GM21526 (cell line): Measurements from ENCODE around the gene PTPRD.

Source experiments
- ATAC-seq: cut with Tn5 transposase; IDR thresholded peaks from one replicate; pipeline ENCODE4 v1.9.1; 2021; ENCODE audit warnings: moderate library complexity; ENCODE audit not compliant: unreplicated experiment, low FRiP score

PTPRD gene

GRCh38 chr9:8401961-8402705, 2210.7 kb downstream of the PTPRD start:
- ATAC-seq: no peak

- no peak for ATAC-seq
These were observed 2212.4 kb downstream of the PTPRD start for GRCh38 chr9:8400378-8400777.

DNA sequence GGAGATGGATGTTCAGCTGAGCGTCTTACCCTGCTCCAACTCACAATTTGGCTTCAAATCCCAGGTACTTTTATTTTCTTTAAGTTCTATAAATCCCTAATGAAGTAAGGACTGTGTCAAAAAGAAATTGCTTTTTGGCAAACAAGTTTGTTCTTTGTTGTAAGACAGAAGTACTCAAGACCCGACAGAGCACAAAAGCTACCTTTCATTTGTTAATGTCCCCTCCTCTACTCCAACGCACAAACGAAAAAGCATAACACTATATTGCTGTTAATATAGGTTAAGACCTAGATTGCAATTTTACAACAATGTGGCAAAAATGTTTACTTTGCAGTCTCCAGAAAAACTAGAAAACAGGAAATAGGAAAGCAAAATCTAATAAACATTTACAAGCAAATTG, 2217.8 kb downstream of the PTPRD start:
- ATAC-seq: no peak

DNA sequence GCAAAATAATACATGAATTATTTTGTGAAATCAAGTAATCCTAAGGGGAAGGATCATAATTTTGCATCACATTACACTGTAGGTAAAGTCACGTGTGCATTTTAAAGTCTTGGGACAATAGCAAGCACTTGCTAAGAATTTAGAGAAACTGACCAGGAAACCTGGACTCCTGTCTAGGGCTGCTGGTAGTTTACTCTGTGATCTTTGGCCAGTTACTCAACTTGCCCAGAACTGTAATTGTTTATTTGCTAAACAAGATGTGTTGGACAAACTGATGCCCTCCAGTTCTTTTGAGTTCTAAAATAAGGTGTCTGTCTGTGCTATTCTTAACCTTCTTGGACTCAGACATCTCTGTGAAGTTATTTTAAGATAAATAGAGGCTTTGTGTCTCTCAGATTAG, 2218.5 kb downstream of the PTPRD start:
- no peak for ATAC-seq

DNA sequence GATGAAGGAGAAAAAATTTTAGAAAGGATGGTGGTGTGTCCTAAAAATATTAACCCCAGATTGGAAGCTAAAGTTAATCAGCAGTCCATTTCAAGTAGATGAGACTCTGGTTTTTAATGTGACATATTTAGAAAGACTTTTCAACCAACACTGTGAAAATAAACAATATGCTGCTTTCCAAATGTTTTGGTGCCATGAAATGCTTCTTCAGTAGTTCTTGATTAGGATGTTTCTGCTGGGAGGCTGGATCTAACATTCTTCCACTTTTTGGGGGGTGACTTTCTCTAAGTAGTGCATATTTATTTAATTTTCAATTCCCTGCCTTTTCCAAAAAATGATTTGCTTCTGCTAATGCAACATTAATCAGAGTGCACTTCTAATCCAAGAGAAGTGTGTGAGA, 2219.9 kb downstream of the PTPRD start:
- ATAC-seq: no peak

- no peak for ATAC-seq
These were observed 2221.2 kb downstream of the PTPRD start for GRCh38 chr9:8391566-8391965.

GRCh38 chr9:8391132-8391531, 2221.7 kb downstream of the PTPRD start:
- ATAC-seq: no peak

DNA sequence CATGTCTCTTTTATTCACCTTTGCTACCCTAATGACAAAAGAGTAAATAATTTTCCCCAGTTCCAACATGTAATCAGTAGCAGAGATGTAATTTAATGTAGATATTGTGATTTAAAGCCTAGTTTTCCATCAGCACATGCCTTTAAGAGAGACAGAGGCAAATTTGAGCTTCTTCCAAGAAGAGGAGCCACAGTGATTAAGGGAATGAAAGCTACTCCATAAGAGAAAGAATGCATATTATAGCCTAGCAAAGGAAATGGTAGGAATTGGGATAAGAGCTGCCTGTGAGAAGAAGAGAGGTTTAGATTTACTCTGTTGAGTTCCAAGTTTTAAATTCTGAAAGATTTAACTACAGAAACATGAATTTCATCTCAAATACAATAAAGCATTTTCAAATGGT, 2222.2 kb downstream of the PTPRD start:
- ATAC-seq: no peak

DNA sequence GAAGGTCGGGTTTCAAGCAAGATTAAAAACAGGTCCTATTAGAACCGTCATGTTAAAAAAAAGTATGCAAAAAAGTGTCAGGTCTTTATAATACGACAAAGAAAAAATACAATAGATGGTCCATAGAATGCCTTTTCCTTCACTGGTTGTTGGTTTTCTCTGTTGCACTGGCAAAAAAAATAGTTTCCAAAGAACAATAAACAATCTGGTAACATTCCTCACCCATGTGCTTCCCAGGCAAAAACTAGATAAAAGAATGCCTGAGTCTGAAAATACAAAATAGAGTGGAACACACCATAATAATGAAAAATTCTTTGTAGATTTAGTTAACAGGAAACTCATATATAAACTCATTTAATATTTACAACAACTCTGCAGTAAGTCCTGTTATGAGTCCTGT, 2223.3 kb downstream of the PTPRD start:
- ATAC-seq: no peak

GRCh38 chr9:8388132-8388531, 2224.7 kb downstream of the PTPRD start:
- no peak for ATAC-seq

DNA sequence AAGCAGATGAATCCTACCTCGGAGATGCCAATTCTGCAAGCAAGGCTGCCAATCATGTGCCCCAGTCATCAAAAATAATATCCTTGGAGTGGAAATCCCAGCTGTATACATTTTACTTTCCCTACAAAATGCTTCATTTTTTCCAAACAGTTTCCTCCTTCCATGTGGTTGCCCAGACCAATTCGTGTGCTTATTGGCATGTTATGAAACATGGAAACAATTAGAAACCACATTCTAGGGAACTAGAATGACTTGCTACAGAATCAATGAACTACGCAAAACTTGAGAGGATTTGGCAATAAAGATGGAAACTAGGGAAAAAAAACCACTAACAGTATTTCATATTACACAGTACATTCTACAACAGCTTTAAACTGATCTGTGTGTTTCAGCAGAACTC, 2228.7 kb downstream of the PTPRD start:
- ATAC-seq: no peak

DNA sequence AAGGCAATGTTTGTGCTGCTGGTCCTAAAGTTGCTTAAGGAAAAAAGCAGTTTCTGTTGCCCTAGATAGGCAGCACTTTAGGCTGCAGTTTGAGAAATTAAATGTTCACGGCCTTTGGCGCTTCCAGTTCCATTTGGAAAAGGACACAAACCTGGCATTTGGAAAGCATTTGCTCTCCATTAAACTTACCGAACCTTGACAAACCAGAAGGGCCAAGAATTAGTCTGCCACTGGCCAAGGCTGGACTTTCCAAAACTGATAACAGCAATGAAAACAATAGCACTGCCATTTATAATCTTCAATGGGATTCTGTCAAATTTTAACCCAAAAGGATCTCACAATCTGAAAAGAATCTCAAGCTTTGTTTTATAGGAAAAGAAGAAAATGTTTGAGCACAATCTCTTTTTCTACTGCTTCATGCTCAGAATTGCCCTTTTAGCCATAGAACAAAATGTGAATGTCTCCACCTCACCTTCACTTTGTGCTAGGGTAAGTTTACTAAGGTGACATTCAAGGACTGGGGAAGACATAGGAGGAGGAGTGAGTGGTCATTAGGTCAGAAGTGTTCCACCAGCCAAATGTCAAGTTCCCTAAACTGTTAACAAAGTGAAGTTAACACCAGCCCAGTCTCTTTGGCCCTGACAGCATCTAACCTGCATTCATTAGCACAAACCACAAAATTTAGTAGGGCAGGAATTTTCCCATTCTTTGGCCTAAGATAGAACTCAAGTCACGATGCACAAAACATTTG, 2229.8 kb downstream of the PTPRD start:
- no peak for ATAC-seq

- ATAC-seq: no peak
These were observed 2230.5 kb downstream of the PTPRD start for GRCh38 chr9:8382266-8382665.

DNA sequence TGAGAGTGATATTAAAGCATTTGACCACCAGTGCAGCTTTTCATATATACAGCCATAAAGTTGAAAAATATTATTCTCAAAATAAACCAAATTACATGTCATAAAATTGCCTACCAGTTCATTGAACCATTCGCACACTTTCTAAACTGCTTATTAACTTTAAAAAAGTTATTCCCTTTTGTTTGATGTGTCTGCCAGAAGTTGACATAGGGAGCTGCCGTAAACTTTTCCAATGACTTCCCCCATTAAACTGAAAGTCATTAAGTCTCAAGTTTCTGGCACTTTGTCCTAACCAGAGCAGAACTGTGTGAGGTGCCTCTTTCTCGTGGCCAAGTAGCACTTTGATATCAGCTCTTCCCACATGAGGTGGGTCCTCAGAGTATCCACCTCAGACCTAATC, 2231.2 kb downstream of the PTPRD start:
- no peak for ATAC-seq

GRCh38 chr9:8374471-8374870, 2238.3 kb downstream of the PTPRD start:
- no peak for ATAC-seq

GRCh38 chr9:8371686-8372085, 2241.1 kb downstream of the PTPRD start:
- no peak for ATAC-seq

DNA sequence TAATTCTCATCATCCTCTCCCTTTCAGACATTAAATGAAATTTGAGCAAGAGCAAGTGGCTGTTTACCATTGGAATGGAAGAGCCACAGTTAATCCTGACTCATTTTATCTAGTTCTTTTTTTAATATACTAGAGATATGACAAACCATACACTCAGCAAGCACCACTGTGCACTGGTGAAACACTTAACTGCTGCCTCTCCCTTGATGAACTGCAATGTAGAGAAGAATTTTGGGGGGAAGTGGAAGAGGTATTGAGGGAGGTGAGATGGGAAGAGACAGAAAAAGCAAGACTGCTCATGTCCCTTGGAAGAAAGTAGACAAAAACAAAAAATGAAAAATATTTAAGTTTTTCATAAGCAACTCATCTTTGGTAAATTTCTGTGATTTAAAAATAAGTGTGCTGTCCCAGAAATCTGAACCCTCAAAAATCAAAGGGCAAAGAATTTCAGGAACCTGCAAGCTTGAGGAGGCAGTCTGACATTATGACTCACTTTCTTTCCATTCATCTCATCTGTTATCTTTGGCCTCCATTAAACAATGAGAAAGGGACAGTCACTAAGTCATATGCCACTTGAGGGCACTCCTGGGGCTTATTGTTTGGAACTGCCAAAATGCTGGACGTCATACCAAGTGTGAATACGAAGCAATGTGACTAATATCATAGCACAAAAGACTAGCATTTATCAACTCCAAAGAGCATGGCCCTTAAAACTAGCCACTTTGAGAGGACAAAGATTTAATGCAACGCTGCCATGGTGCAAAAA, 2246.5 kb downstream of the PTPRD start:
- no peak for ATAC-seq

DNA sequence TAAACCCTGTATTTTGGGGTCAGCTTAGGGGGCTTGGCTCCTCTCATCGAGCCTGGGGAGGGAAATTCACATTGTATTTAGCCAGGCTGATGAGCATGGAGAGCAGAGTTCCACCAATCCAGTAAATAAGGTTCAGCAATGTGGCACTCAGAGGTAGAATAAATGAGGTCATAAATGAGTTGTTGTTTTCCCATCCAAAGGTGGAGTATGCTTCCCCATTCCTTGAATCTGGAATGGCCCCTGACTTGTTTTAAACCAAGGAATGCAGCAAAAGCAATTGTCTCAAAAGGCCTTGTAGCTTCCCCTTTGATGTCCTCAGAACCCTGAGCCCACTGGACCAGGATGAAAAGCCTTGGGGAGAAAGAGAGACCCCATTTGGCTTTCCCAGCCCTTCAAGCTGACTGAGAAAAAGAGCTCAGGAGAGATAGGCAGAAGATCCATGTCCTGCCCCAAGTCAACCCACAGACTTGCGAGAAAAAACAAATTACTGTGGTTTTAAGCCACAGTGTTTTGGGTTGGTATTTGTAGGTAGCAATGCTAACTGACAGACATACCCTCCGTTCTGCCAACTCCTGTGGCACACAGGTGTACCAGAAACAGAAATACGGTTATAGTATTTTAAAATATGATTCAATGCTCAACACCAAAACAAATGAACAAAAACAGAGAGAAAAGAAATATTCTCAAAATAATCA, 2247.2 kb downstream of the PTPRD start:
- ATAC-seq: no peak

GRCh38 chr9:8365029-8365428, 2247.8 kb downstream of the PTPRD start:
- ATAC-seq: no peak

DNA sequence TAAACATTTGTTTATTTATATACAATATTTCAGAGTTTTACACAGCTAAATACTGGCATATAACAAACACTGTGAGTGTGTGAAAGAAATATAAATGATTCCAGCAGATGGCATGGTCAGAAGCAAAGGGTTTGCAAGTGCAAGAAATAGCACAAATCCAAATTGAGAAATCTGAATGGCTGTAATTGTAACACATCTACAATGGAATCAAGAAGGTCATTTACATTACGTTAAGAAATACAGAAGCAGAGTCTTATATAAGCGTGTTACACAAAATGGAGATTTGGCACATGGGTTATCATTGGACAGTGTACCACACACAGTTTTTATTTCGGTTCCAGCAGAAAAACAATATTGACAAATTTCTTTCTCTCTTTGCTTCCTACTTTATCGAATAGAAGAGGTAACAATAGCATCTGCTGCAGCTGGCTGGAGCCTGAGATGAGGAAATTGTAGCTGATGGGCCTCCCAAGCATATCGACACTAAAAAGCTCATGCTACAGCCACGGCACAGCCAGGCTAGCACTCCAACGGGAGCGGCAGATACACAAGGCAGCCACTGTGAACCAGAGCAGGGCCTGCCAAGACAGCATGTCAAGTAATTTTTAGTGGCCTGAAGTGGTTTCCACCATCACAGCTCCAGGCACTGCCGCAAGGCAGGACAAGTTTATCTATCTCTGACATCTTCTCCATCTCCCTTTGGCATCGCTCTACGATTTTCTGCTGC, 2248.6 kb downstream of the PTPRD start:
- ATAC-seq: no peak
